HepG2 (cell line): Measurements from ENCODE around the gene SRRT. TPM values are rescaled to one million over a fixed set of nuclear protein-coding genes. Genes with fewer than 3 reads are reported as not detected.

Source experiments
- AGO2 ChIP-seq: fragments of 200-400 bp; formaldehyde crosslinking; optimal IDR thresholded peaks from 2 replicates; pipeline ENCODE3; 2017; ENCODE audit warnings: mild to moderate bottlenecking, low read depth, low read length, moderate library complexity
- ATF3 ChIP-seq: sonication (generic); formaldehyde crosslinking; IDR thresholded peaks from 2 replicates; pipeline ENCODE4 v1.4.0; 2020; ENCODE audit warnings: missing genetic modification reagents
- ATRX ChIP-seq: sonication (generic); formaldehyde crosslinking; IDR thresholded peaks from 2 replicates; pipeline ENCODE4 v1.4.0; 2020; ENCODE audit warnings: missing genetic modification reagents, borderline replicate concordance
- CENPBD1 ChIP-seq: sonication (generic); formaldehyde crosslinking; IDR thresholded peaks from 2 replicates; pipeline ENCODE4 v1.8.0; 2022; ENCODE audit warnings: missing genetic modification reagents, low read depth, mild to moderate bottlenecking, borderline replicate concordance
- FOXA1 ChIP-seq, 2 experiments: fragments of 450-650 bp in 1 of 2; sonication (generic) in 1 of 2; formaldehyde crosslinking in 1 of 2; IDR thresholded peaks; 2 replicates each; pipeline versions ENCODE4 v1.4.0 to v1.6.1; 2016 to 2020; ENCODE audit warnings: missing genetic modification reagents in 1 of 2
- GATAD2A ChIP-seq: IDR thresholded peaks from 2 replicates; pipeline ENCODE4 v1.6.1; 2016
- HDAC1 ChIP-seq: sonication (generic); formaldehyde crosslinking; IDR thresholded peaks from 2 replicates; pipeline ENCODE4 v1.5.1; 2020; ENCODE audit warnings: mild to moderate bottlenecking, missing genetic modification reagents
- HDAC2 ChIP-seq: sonication (generic); formaldehyde crosslinking; IDR thresholded peaks from 2 replicates; pipeline ENCODE4 v1.4.0; 2020; ENCODE audit warnings: missing genetic modification reagents
- HMG20A ChIP-seq: IDR thresholded peaks from 2 replicates; pipeline ENCODE4 v1.6.1; 2016; ENCODE audit warnings: borderline replicate concordance
- KLF15 ChIP-seq: sonication (generic); formaldehyde crosslinking; IDR thresholded peaks from 2 replicates; pipeline ENCODE4 v1.8.1; 2023; ENCODE audit warnings: borderline replicate concordance, mild to moderate bottlenecking, inconsistent platforms, missing genetic modification reagents, mixed read lengths
- KLF16 ChIP-seq, 2 experiments: sonication (generic) in 1 of 2; formaldehyde crosslinking in 1 of 2; IDR thresholded peaks; 2 replicates each; pipeline versions ENCODE4 v1.6.1 to v1.8.0; 2016 to 2023; ENCODE audit warnings: missing genetic modification reagents in 2 of 2, missing compliant biosample characterization in 1 of 2
- RBM39 ChIP-seq: fragments of 200-400 bp; formaldehyde crosslinking; IDR thresholded peaks from one replicate; pipeline ENCODE4 v1.6.1; 2018; ENCODE audit warnings: antibody characterized with exemption, mild to moderate bottlenecking, low read depth, low read length; ENCODE audit not compliant: poor library complexity, severe bottlenecking
- RELA ChIP-seq: sonication (generic); formaldehyde crosslinking; IDR thresholded peaks from 2 replicates; pipeline ENCODE4 v1.4.0; 2020; ENCODE audit warnings: missing genetic modification reagents
- SNAI1 ChIP-seq: sonication (generic); formaldehyde crosslinking; IDR thresholded peaks from 2 replicates; pipeline ENCODE4 v1.5.0; 2020; ENCODE audit warnings: mild to moderate bottlenecking, missing genetic modification reagents, borderline replicate concordance
- TBX3 ChIP-seq: fragments of 450-650 bp; IDR thresholded peaks from 2 replicates; pipeline ENCODE4 v1.6.1; 2017; ENCODE audit warnings: antibody characterized with exemption, mild to moderate bottlenecking, inconsistent platforms, borderline replicate concordance
- TGIF2 ChIP-seq: IDR thresholded peaks from 2 replicates; pipeline ENCODE4 v1.6.1; 2016; ENCODE audit warnings: control low read depth, missing compliant biosample characterization
- TOE1 ChIP-seq: sonication (generic); formaldehyde crosslinking; IDR thresholded peaks from 2 replicates; pipeline ENCODE4 v1.4.0; 2020; ENCODE audit warnings: mild to moderate bottlenecking, missing genetic modification reagents
- ZHX1 ChIP-seq: sonication (generic); formaldehyde crosslinking; IDR thresholded peaks from 2 replicates; pipeline ENCODE4 v1.8.1; 2022; ENCODE audit warnings: low read depth, mild to moderate bottlenecking, missing genetic modification reagents
- ZIK1 ChIP-seq: sonication (generic); formaldehyde crosslinking; IDR thresholded peaks from 2 replicates; pipeline ENCODE4 v1.5.0; 2020; ENCODE audit warnings: mild to moderate bottlenecking, low read depth, missing genetic modification reagents, borderline replicate concordance
- ZKSCAN1 ChIP-seq: fragments of 150-350 bp; IDR thresholded peaks from 2 replicates; pipeline ENCODE4 v1.6.1; 2014; ENCODE audit warnings: low read length
- ZNF12 ChIP-seq: sonication (generic); formaldehyde crosslinking; IDR thresholded peaks from 2 replicates; pipeline ENCODE4 v1.5.0; 2020; ENCODE audit warnings: missing genetic modification reagents
- ZNF501 ChIP-seq: sonication (generic); formaldehyde crosslinking; IDR thresholded peaks from 2 replicates; pipeline ENCODE4 v1.5.1; 2020; ENCODE audit warnings: mild to moderate bottlenecking, moderate library complexity, missing genetic modification reagents
- ZNF503 ChIP-seq: sonication (generic); formaldehyde crosslinking; IDR thresholded peaks from 2 replicates; pipeline ENCODE4 v1.4.0; 2020; ENCODE audit warnings: missing genetic modification reagents
- ZNF570 ChIP-seq: sonication (generic); formaldehyde crosslinking; IDR thresholded peaks from 2 replicates; pipeline ENCODE4 v1.4.0; 2020; ENCODE audit warnings: mild to moderate bottlenecking, missing genetic modification reagents, borderline replicate concordance
- ZNF672 ChIP-seq: sonication (generic); formaldehyde crosslinking; IDR thresholded peaks from 2 replicates; pipeline ENCODE4 v1.8.1; 2022; ENCODE audit warnings: missing genetic modification reagents
- polyA plus RNA-seq, 8 experiments: library from polyadenylated mRNA; depleted of rRNA in 3 of 8; stranded (reverse) in 7 of 8; unstranded in 1 of 8; fragments of >200 nt; fragmentation: Illumina TruSeq in 4 of 8; extraction: Trizol in 4 of 8; gene quantifications; 2 replicates each; pipeline versions ENCODE4 v1.2.1 to v1.2.3, GENCODE V29; 2011 to 2016; ENCODE audit warnings: low read depth in 4 of 8, missing spikeins in 1 of 8, mixed read lengths in 1 of 8; ENCODE audit not compliant: insufficient read depth in 1 of 8
- total RNA-seq, 5 experiments: library from RNA; depleted of rRNA; stranded (reverse); fragments of >200 nt; fragmentation: Illumina TruSeq; extraction: Trizol; gene quantifications; 2 replicates each; pipeline ENCODE4 v1.2.3, GENCODE V29; 2016; ENCODE audit warnings: low read depth in 1 of 5

SRRT gene
- total and polyA plus RNA-seq, 2 of the 13 experiments (the other 11 are each of a cell fraction or from before 2014, with no cell fraction given), result 26.2 to 106 TPM

GRCh38 chr7:100895956-100896731, 21.2 kb downstream of the SRRT start (continued):
- TF ChIP-seq ATRX (CRISPR knock-in tag), result no peak
- no peak for TF ChIP-seq ZNF570 (CRISPR knock-in tag)
- no peak for TF ChIP-seq HMG20A (CRISPR knock-in tag)
- no peak for TF ChIP-seq CENPBD1 (CRISPR knock-in tag)
- 0 out of 4 replicates have a peak, but pooled peaks of 1 of the 2 experiments have one; percentile 13 for TF ChIP-seq KLF16 (CRISPR knock-in tag; IDR thresholded peaks at IDR 0.05)
- no peak for TF ChIP-seq AGO2
- TF ChIP-seq RBM39, result no peak
- no peak for TF ChIP-seq RELA (CRISPR knock-in tag)
- TF ChIP-seq ZKSCAN1, result no peak
- 0 out of 2 replicates have a peak, but pooled peaks have one; percentile 4 for TF ChIP-seq ZNF501 (CRISPR knock-in tag)
- no peak for TF ChIP-seq ZHX1 (CRISPR knock-in tag)
- TF ChIP-seq GATAD2A (CRISPR knock-in tag), result no peak
- TF ChIP-seq HDAC2 (CRISPR knock-in tag), result no peak; the same call in 1 of the 2 replicates
- peak; percentile 19; the same call in 1 of the 2 replicates for TF ChIP-seq HDAC1
- no peak for TF ChIP-seq ZNF672 (CRISPR knock-in tag)
- TF ChIP-seq ZIK1 (CRISPR knock-in tag), result no peak
- peak; percentile 23; the same call in 1 of the 2 replicates for TF ChIP-seq ATF3 (CRISPR knock-in tag)
- TF ChIP-seq TGIF2 (CRISPR knock-in tag), result no peak
- no peak for TF ChIP-seq TOE1
- TF ChIP-seq ZNF12 (CRISPR knock-in tag), result no peak
- no peak for TF ChIP-seq KLF15
- TF ChIP-seq ZNF503 (CRISPR knock-in tag), result no peak
- no peak for TF ChIP-seq SNAI1
- no peak for TF ChIP-seq TBX3
- no peak for TF ChIP-seq FOXA1 (IDR thresholded peaks at IDR 0.05)
- TF ChIP-seq FOXA1 (CRISPR knock-in tag; IDR thresholded peaks at IDR 0.05), result no peak
